HG03575 (cell line): ENCODE measurements around the gene CALN1.

ENCODE experiments used
- ATAC-seq: cut with Tn5 transposase; IDR thresholded peaks from one replicate; pipeline ENCODE4 v1.9.1; 2021; ENCODE audit not compliant: unreplicated experiment, insufficient number of reproducible peaks, low FRiP score; ENCODE audit errors: extremely low read depth

The CALN1 gene

GRCh38 chr7:71808115-71808514, 604.0 kb downstream of the CALN1 start:
- ATAC-seq = no peak

- ATAC-seq = no peak
Observed at GRCh38 chr7:71804256-71804655, 607.9 kb downstream of the CALN1 start.

- no peak for ATAC-seq
Observed at GRCh38 chr7:71801976-71802375, 610.2 kb downstream of the CALN1 start.

- no peak for ATAC-seq
Observed at GRCh38 chr7:71800321-71800720, 611.8 kb downstream of the CALN1 start.

- no peak for ATAC-seq
Observed at GRCh38 chr7:71795410-71795809, 616.7 kb downstream of the CALN1 start.

GRCh38 chr7:71793251-71793650, 618.9 kb downstream of the CALN1 start:
- no peak for ATAC-seq

GRCh38 chr7:71787513-71787912, 624.6 kb downstream of the CALN1 start:
- no peak for ATAC-seq

- ATAC-seq = no peak
Observed at GRCh38 chr7:71785216-71785615, 626.9 kb downstream of the CALN1 start.

- ATAC-seq = no peak
Observed at GRCh38 chr7:71784781-71785180, 627.4 kb downstream of the CALN1 start.

GRCh38 chr7:71784180-71784579, 628.0 kb downstream of the CALN1 start:
- no peak for ATAC-seq

GRCh38 chr7:71783779-71784178, 628.4 kb downstream of the CALN1 start:
- no peak for ATAC-seq

GRCh38 chr7:71782051-71782450, 630.1 kb downstream of the CALN1 start:
- no peak for ATAC-seq

- ATAC-seq = no peak
Observed at GRCh38 chr7:71780282-71780681, 631.9 kb downstream of the CALN1 start.

- no peak for ATAC-seq
Observed at GRCh38 chr7:71777278-71777677, 634.9 kb downstream of the CALN1 start.

- ATAC-seq = no peak
Observed at GRCh38 chr7:71776726-71777125, 635.4 kb downstream of the CALN1 start.

- no peak for ATAC-seq
Observed at GRCh38 chr7:71775648-71776047, 636.5 kb downstream of the CALN1 start.

GRCh38 chr7:71772779-71773178, 639.4 kb downstream of the CALN1 start:
- no peak for ATAC-seq

GRCh38 chr7:71770269-71770907, 641.8 kb downstream of the CALN1 start:
- no peak for ATAC-seq

GRCh38 chr7:71769326-71769725, 642.8 kb downstream of the CALN1 start:
- no peak for ATAC-seq

- no peak for ATAC-seq
Observed at GRCh38 chr7:71768450-71768849, 643.7 kb downstream of the CALN1 start.

GRCh38 chr7:71766016-71766415, 646.1 kb downstream of the CALN1 start:
- no peak for ATAC-seq
